HepG2 (cell line): ENCODE data around the gene ST14. TPM values are rescaled to one million over a fixed set of nuclear protein-coding genes. Genes with fewer than 3 reads are reported as not detected.

Experiments
- AFF4 ChIP-seq: sonication (generic); formaldehyde crosslinking; IDR thresholded peaks from 2 replicates; pipeline ENCODE4 v1.4.0; 2020; ENCODE audit warnings: missing genetic modification reagents
- CBFB ChIP-seq: sonication (generic); formaldehyde crosslinking; IDR thresholded peaks from 2 replicates; pipeline ENCODE4 v1.4.0; 2020; ENCODE audit warnings: missing genetic modification reagents
- CREM ChIP-seq, 2 experiments: sonication (generic) in 1 of 2; formaldehyde crosslinking in 1 of 2; IDR thresholded peaks; 2 replicates each; pipeline versions ENCODE4 v1.4.0 to v1.6.1; 2016 to 2020; ENCODE audit warnings: antibody characterized with exemption in 1 of 2, mild to moderate bottlenecking in 1 of 2, missing genetic modification reagents in 1 of 2
- DNMT1 ChIP-seq: sonication (generic); formaldehyde crosslinking; IDR thresholded peaks from 2 replicates; pipeline ENCODE4 v1.5.1; 2020; ENCODE audit warnings: mild to moderate bottlenecking, missing genetic modification reagents
- ETV5 ChIP-seq: IDR thresholded peaks from 2 replicates; pipeline ENCODE4 v1.6.1; 2018; ENCODE audit warnings: missing biosample characterization, missing genetic modification reagents, inconsistent platforms, borderline replicate concordance
- HNF4G ChIP-seq, 2 experiments: sonication (generic) in 1 of 2; formaldehyde crosslinking in 1 of 2; IDR thresholded peaks; 2 replicates each; pipeline versions ENCODE4 v1.4.0 to v1.6.1; 2011 to 2020; ENCODE audit warnings: borderline replicate concordance in 2 of 2, low read depth in 2 of 2, mild to moderate bottlenecking in 2 of 2, low read length in 1 of 2, missing genetic modification reagents in 1 of 2, moderate library complexity in 1 of 2
- KAT8 ChIP-seq: IDR thresholded peaks from 2 replicates; pipeline ENCODE4 v1.6.1; 2016; ENCODE audit warnings: missing genetic modification reagents, missing compliant biosample characterization
- KMT2A ChIP-seq: sonication (generic); formaldehyde crosslinking; IDR thresholded peaks from 2 replicates; pipeline ENCODE4 v1.4.0; 2020; ENCODE audit warnings: missing genetic modification reagents
- MAFK ChIP-seq, 2 experiments: IDR thresholded peaks in 1 of 2; conservative IDR thresholded peaks in 1 of 2; 2 replicates each; pipeline ENCODE4 v1.6.1; 2011; ENCODE audit warnings: improper control_type of control experiment in 2 of 2, low read length in 2 of 2
- NFE2 ChIP-seq: sonication (generic); formaldehyde crosslinking; IDR thresholded peaks from 2 replicates; pipeline ENCODE4 v1.4.0; 2020; ENCODE audit warnings: missing genetic modification reagents
- NFE2L2 ChIP-seq: fragments of 150-350 bp; IDR thresholded peaks from 2 replicates; pipeline ENCODE4 v1.6.1; 2014; ENCODE audit warnings: low read length
- NKX3-1 ChIP-seq: sonication (generic); formaldehyde crosslinking; IDR thresholded peaks from 2 replicates; pipeline ENCODE4 v1.5.0; 2020; ENCODE audit warnings: missing genetic modification reagents
- NR2F1 ChIP-seq, 2 experiments: fragments of 450-650 bp in 1 of 2; formaldehyde crosslinking in 1 of 2; IDR thresholded peaks; 2 replicates each; pipeline versions ENCODE4 v1.5.0 to v1.6.1; 2016 to 2020; ENCODE audit warnings: mild to moderate bottlenecking in 1 of 2, missing compliant biosample characterization in 1 of 2, missing genetic modification reagents in 1 of 2, moderate library complexity in 1 of 2
- NR2F2 ChIP-seq: IDR thresholded peaks from 2 replicates; pipeline ENCODE4 v1.6.1; 2012; ENCODE audit warnings: low read depth, inconsistent platforms, borderline replicate concordance
- POLR2AphosphoS2 ChIP-seq: IDR thresholded peaks from 2 replicates; pipeline ENCODE4 v1.6.1; 2011; ENCODE audit warnings: low read depth, low read length, improper control_type of control experiment
- PRDM15 ChIP-seq: sonication (generic); formaldehyde crosslinking; IDR thresholded peaks from 2 replicates; pipeline ENCODE4 v1.4.0; 2020; ENCODE audit warnings: missing genetic modification reagents
- SNAI1 ChIP-seq: sonication (generic); formaldehyde crosslinking; IDR thresholded peaks from 2 replicates; pipeline ENCODE4 v1.5.0; 2020; ENCODE audit warnings: mild to moderate bottlenecking, missing genetic modification reagents, borderline replicate concordance
- TGIF2 ChIP-seq: IDR thresholded peaks from 2 replicates; pipeline ENCODE4 v1.6.1; 2016; ENCODE audit warnings: control low read depth, missing compliant biosample characterization
- WIZ ChIP-seq: sonication (generic); formaldehyde crosslinking; IDR thresholded peaks from 2 replicates; pipeline ENCODE4 v1.5.1; 2020; ENCODE audit warnings: mild to moderate bottlenecking, missing genetic modification reagents
- YEATS2 ChIP-seq: sonication (generic); formaldehyde crosslinking; IDR thresholded peaks from 2 replicates; pipeline ENCODE4 v1.4.0; 2020; ENCODE audit warnings: missing genetic modification reagents, borderline replicate concordance
- ZIK1 ChIP-seq: sonication (generic); formaldehyde crosslinking; IDR thresholded peaks from 2 replicates; pipeline ENCODE4 v1.5.0; 2020; ENCODE audit warnings: mild to moderate bottlenecking, low read depth, missing genetic modification reagents, borderline replicate concordance
- ZNF253 ChIP-seq: sonication (generic); formaldehyde crosslinking; IDR thresholded peaks from 2 replicates; pipeline ENCODE4 v1.8.0; 2022; ENCODE audit warnings: mild to moderate bottlenecking, missing genetic modification reagents, borderline replicate concordance
- ZNF263 ChIP-seq: sonication (generic); formaldehyde crosslinking; IDR thresholded peaks from 2 replicates; pipeline ENCODE4 v1.4.0; 2020; ENCODE audit warnings: missing genetic modification reagents
- ZNF335 ChIP-seq: sonication (generic); formaldehyde crosslinking; IDR thresholded peaks from 2 replicates; pipeline ENCODE4 v1.4.0; 2020; ENCODE audit warnings: missing genetic modification reagents
- ZSCAN9 ChIP-seq: IDR thresholded peaks from 2 replicates; pipeline ENCODE4 v1.6.1; 2016; ENCODE audit warnings: borderline replicate concordance
- polyA plus RNA-seq, 8 experiments: library from polyadenylated mRNA; depleted of rRNA in 3 of 8; stranded (reverse) in 7 of 8; unstranded in 1 of 8; fragments of >200 nt; fragmentation: Illumina TruSeq in 4 of 8; extraction: Trizol in 4 of 8; gene quantifications; 2 replicates each; pipeline versions ENCODE4 v1.2.1 to v1.2.3, GENCODE V29; 2011 to 2016; ENCODE audit warnings: low read depth in 4 of 8, missing spikeins in 1 of 8, mixed read lengths in 1 of 8; ENCODE audit not compliant: insufficient read depth in 1 of 8
- total RNA-seq, 5 experiments: library from RNA; depleted of rRNA; stranded (reverse); fragments of >200 nt; fragmentation: Illumina TruSeq; extraction: Trizol; gene quantifications; 2 replicates each; pipeline ENCODE4 v1.2.3, GENCODE V29; 2016; ENCODE audit warnings: low read depth in 1 of 5

The ST14 gene
- total and polyA plus RNA-seq, 2 of the 13 experiments (the other 11 are each of a cell fraction or from before 2014, with no cell fraction given): 0.88 to 1.4 TPM

- TF ChIP-seq KMT2A (CRISPR knock-in tag) (0 out of 2 replicates have a peak, but pooled peaks have one; percentile 38), YEATS2 (CRISPR knock-in tag) (no peak), POLR2AphosphoS2 (no peak), CREM (IDR thresholded peaks at IDR 0.05) (peak; percentile 69; the same call in 1 of the 2 replicates), CREM (CRISPR knock-in tag; IDR thresholded peaks at IDR 0.05) (no peak), KAT8 (peak; percentile 58), ZNF335 (CRISPR knock-in tag) (0 out of 2 replicates have a peak, but pooled peaks have one; percentile 65), NFE2 (CRISPR knock-in tag) (no peak), ETV5 (peak; percentile 84; the same call in 1 of the 2 replicates), PRDM15 (CRISPR knock-in tag) (no peak), NKX3-1 (CRISPR knock-in tag) (no peak), CBFB (no peak), ZSCAN9 (CRISPR knock-in tag) (peak; percentile 30; the same call in 1 of the 2 replicates), AFF4 (no peak), HNF4G (IDR thresholded peaks at IDR 0.05; ENCODE audit: borderline replicate concordance, low read depth, low read length) (peak; percentile 96), HNF4G (CRISPR knock-in tag; IDR thresholded peaks at IDR 0.05; ENCODE audit: borderline replicate concordance, low read depth) (peak; percentile 95; the same call in 1 of the 2 replicates), NR2F2 (peak; percentile 56; the same call in 1 of the 2 replicates), DNMT1 (CRISPR knock-in tag) (no peak), ZNF253 (CRISPR knock-in tag) (no peak), ZNF263 (CRISPR knock-in tag) (peak; percentile 58), ZIK1 (CRISPR knock-in tag) (no peak), WIZ (CRISPR knock-in tag) (no peak), SNAI1 (CRISPR knock-in tag) (no peak), TGIF2 (CRISPR knock-in tag) (peak; percentile 66; the same call in 1 of the 2 replicates), NR2F1 (CRISPR knock-in tag; IDR thresholded peaks at IDR 0.05) (peak; percentile 72 to 73), NFE2L2 (no peak), MAFK (conservative IDR thresholded peaks at IDR 0.05 in 1 of 2, IDR thresholded peaks at IDR 0.05 in 1 of 2; ENCODE audit: low read length in 2 of 2) (no peak)
These were observed 15.4 kb upstream of the ST14 start (continued) for GRCh38 chr11:130144141-130144540.
